GM21717 (cell line): ENCODE results near the gene DNAAF5.

ENCODE experiments used
- ATAC-seq: cut with Tn5 transposase; IDR thresholded peaks from one replicate; pipeline ENCODE4 v1.9.1; 2021; ENCODE audit warnings: mild to moderate bottlenecking, moderate library complexity; ENCODE audit not compliant: unreplicated experiment

Gene DNAAF5

DNA sequence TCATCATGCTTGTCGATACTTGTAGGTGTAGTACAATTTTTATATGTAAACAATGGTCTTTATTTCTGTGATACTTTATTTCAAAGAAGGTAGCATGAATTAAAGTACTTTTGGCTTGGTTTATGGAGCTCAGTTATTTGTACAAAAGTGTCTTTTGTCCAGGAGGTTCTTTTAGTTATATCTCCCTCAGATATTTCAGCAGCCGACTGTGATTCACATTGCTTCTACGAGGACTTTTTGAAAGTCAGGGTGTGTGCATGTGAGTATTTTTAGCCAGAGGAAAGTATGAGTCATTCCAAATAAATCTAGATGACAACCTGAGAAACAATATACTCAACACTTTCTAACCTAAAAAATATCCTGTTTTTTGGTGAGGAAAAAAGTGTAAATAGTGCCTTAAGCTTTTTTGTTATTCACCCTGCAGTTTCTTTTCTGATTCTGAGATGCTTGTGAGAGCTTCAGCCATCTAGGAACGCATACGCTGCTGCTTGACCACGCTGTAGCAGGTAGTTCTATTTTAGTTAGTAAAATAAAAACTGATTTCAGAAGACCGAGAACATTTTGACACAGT is 105.2 kb downstream of the DNAAF5 start:
- peak; percentile 68 for ATAC-seq

GRCh38 chr7:832167-832967 is 105.9 kb downstream of the DNAAF5 start, which contains the start of gene SUN1:
TSS of gene SUN1 (plus strand) at chr7:832476. CDS start at chr7:832525, 49 bp downstream.
- peak; percentile 37 for ATAC-seq

DNA sequence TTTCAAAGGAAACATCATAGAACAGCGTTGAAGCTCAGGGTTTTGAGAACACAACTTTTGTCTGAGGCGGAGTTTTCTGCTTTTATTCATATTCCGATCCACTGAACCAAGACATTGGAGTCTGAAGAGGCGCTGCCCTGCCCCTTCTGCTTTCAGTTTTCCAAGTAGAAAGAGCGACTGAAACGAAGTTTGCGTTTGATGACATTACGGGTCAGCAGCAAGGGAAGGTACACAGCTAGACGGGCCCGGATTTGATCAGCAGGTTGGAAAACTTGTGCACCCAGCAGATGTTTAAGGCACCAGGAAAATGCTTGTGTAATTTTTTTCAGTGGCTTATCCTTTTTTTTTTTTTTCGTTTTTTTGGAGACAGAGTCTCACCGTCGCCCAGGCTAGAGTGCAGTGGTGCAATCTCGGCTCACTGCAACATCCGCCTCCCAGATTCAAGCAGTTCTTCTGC is 106.5 kb downstream of the DNAAF5 start:
- ATAC-seq = no peak

- no peak for ATAC-seq
Measured at GRCh38 chr7:833601-834258, 107.2 kb downstream of the DNAAF5 start.

DNA sequence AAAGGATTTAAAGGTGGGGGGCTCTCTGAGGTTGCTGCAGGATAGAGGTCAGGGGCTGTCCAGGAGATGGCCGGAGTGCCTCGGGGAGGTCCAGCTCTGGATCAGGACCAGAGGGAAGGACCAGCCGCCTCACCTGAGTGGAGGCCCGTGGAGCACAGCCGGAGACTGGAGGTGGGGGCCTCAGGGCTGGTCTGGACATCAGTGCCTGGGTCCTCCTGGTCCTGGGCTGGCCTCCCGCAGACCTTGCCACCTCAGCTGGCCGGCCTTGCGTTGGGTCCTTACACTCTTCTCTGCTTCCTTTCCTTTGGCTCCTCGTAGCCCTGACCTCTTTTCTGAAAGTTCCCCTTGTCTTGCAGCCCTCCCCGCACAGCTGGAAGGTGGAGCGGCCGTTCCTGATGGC is 107.8 kb downstream of the DNAAF5 start:
- ATAC-seq = no peak

DNA sequence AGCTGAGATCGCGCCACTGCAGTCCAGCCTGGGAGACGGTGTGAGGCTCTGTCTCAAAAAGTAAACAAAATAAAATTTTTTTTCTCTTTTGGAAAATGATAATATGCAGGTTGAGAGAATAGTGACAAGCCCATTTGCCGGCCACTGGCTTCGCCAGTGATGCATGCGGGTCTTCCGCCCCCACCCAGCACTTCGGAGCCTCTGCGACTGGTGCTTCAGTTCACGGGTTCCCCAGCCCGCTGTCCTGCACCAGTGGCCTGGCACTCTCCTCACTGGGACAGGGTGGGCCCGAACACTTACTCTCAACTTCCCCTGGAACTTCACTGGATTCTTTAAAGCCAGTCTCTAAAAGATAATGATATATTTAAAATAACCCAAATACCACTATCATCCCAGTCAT is 108.5 kb downstream of the DNAAF5 start:
- ATAC-seq = no peak

DNA sequence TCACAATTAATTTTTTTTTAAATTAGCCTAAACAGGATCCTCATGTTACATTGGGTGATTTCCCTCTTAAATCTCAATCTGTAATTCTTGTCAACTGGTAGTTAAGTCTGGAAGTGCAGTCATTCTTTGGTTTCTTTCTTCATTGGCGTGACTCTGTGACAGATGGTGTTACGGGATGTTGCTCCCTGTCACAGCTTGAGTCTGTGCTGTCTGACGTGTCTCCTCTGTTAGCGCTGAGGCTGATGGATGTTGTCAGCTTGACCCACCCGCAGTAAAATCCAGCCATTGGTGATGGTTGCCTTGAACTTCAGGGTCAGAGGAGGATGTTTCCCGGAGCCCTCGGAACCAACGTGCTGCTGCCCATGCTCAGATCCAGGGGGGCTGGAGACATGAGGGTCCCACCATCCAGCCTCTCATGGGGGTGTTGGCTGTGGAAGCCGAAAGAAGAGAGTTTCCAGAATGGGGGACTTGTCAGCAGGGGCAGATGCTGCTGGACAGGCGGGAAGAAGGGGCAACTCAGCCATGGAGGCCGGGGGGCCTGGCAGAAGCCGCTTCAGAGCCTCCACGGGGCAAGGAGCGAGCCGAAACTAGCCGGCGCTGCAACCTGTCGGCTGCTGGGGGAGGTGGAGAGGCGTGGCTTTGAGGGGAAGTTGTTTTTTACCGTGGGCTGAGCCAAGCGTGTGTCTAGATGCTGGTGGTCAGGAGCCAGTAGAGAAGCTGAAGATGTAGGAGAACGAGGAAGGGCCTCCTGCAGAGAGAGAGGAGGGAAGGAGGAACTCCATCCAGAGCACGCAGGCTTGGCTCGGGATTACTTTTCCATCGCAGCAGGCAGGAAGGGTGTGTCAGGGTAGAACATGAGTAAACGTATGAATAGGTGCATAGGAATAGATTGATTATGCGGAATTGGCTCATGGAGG is 109.2 kb downstream of the DNAAF5 start:
- no peak for ATAC-seq
